Esophagus squamous epithelium (tissue), 4 donors: Measurements from ENCODE around the gene NBL1.

Source experiments
- POLR2A ChIP-seq, 4 donors: fragments of 450-650 bp; IDR thresholded peaks; one replicate each; pipeline ENCODE4 v1.6.1; 2017; ENCODE audit warnings: antibody characterized with exemption in 4 of 4, mild to moderate bottlenecking in 4 of 4, moderate library complexity in 3 of 4
- TF ChIP-seq, protein P1 (sequence below), 6 experiments: fragments of 450-650 bp in 4 of 6; fragments of 200-600 bp in 2 of 6; sonication (generic) in 2 of 6; IDR thresholded peaks; one replicate each; pipeline ENCODE4 v1.5.1; 2016 to 2019; ENCODE audit warnings: antibody characterized with exemption in 6 of 6, mild to moderate bottlenecking in 4 of 6, moderate library complexity in 4 of 6

DNA sequence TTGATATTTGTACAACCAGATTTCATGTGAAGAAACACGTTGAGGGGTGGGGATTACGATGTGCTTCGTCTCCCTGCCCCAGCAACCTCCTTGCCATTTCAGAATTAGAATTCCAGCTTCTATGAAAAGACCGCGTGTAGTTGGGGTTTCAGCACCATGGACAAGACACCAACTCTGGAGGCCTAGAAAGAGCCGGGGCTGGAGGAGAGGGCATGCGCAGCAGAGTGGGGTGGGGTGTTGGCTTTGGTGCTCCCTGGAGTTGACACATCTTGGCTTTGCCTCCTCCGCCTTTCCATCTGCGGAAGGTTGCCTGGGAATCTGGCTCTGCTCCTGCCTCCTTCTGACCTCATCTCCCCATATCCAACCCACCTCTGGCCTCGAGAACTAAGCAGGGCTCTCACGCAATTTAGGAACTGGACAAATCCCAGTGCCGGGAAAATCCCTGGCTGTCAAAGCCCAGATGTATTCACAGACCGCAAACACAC, 32.4 kb downstream of the NBL1 start:
- TF ChIP-seq, protein P1, sequence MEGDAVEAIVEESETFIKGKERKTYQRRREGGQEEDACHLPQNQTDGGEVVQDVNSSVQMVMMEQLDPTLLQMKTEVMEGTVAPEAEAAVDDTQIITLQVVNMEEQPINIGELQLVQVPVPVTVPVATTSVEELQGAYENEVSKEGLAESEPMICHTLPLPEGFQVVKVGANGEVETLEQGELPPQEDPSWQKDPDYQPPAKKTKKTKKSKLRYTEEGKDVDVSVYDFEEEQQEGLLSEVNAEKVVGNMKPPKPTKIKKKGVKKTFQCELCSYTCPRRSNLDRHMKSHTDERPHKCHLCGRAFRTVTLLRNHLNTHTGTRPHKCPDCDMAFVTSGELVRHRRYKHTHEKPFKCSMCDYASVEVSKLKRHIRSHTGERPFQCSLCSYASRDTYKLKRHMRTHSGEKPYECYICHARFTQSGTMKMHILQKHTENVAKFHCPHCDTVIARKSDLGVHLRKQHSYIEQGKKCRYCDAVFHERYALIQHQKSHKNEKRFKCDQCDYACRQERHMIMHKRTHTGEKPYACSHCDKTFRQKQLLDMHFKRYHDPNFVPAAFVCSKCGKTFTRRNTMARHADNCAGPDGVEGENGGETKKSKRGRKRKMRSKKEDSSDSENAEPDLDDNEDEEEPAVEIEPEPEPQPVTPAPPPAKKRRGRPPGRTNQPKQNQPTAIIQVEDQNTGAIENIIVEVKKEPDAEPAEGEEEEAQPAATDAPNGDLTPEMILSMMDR (IDR thresholded peaks at IDR 0.05) = no peak
- no peak for TF ChIP-seq POLR2A (IDR thresholded peaks at IDR 0.05)
